NB4 (cell line): ENCODE results near the gene SORD.

Experiments
- DNase-seq: peaks from one replicate; pipeline ENCODE4 v3.0.0; 2010; ENCODE audit warnings: low read depth
- H3K4me3 ChIP-seq: one replicate; pipeline ENCODE4 v1.5.1; 2011; ENCODE audit warnings: mild to moderate bottlenecking, low read depth, low read length, moderate library complexity
- MYC ChIP-seq: IDR thresholded peaks from 2 replicates; pipeline ENCODE4 v1.6.1; 2011; ENCODE audit warnings: low read depth, low read length
- POLR2A ChIP-seq: IDR thresholded peaks from 2 replicates; pipeline ENCODE4 v1.6.1; 2011; ENCODE audit warnings: mild to moderate bottlenecking; ENCODE audit not compliant: insufficient read length; ENCODE audit errors: extremely low read depth
- TF ChIP-seq, protein P1 (sequence below): IDR thresholded peaks from 2 replicates; pipeline ENCODE4 v1.6.1; 2011; ENCODE audit warnings: low read depth, low read length
- TF ChIP-seq, protein P2 (sequence below): IDR thresholded peaks from one replicate; pipeline ENCODE4 v1.5.1; 2012; ENCODE audit warnings: low read depth, low read length

Gene SORD

DNA sequence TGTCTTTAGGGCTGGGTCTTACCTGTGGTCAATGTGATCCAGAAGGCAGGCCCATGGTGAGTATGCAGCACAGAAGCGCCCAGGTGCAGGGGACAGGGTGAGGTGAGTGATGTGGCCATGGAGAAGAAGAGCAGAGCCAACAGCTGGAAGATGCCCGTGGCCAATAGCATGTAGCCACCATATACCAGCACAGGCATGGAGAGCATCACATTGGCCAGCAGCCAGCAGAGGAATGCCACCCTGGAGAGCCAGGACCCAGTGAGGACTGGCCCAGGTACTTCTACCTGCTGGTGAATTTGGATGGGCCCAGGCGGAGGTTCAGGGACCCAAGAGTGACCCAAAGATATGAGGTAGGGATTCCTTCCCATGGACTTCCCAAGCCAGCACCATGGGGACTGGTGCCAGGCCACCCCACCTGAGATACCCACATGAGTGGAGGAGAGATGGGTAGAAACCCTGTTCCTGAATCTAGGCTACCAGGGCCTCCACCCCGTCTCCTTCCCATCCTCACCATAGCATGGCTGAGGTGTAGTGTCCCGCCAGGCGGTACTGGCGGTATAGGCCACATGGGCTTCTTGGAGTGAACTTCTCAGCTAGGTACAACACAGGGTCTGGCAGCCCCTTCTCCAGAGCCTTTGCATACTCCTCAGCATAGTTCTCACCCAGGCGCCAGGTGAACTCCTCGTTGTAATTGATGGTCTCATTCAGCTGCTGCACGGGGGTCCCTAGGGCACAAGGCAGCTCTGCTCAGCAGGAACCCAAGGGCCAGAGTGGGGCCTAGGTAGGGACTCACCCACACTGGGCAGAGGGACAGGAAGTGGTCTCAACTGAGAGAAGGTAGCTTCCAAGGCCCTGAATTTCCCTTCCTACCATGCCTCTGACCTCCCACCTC lies 97.3 kb downstream of the SORD start:
- no peak overlapping the region for H3K4me3 ChIP-seq
- DNase-seq, result no peak
- TF ChIP-seq POLR2A (no peak), MYC (no peak)
- TF ChIP-seq, protein P1, sequence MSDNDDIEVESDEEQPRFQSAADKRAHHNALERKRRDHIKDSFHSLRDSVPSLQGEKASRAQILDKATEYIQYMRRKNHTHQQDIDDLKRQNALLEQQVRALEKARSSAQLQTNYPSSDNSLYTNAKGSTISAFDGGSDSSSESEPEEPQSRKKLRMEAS, result no peak
- TF ChIP-seq, protein P2, sequence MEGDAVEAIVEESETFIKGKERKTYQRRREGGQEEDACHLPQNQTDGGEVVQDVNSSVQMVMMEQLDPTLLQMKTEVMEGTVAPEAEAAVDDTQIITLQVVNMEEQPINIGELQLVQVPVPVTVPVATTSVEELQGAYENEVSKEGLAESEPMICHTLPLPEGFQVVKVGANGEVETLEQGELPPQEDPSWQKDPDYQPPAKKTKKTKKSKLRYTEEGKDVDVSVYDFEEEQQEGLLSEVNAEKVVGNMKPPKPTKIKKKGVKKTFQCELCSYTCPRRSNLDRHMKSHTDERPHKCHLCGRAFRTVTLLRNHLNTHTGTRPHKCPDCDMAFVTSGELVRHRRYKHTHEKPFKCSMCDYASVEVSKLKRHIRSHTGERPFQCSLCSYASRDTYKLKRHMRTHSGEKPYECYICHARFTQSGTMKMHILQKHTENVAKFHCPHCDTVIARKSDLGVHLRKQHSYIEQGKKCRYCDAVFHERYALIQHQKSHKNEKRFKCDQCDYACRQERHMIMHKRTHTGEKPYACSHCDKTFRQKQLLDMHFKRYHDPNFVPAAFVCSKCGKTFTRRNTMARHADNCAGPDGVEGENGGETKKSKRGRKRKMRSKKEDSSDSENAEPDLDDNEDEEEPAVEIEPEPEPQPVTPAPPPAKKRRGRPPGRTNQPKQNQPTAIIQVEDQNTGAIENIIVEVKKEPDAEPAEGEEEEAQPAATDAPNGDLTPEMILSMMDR, result no peak

DNA sequence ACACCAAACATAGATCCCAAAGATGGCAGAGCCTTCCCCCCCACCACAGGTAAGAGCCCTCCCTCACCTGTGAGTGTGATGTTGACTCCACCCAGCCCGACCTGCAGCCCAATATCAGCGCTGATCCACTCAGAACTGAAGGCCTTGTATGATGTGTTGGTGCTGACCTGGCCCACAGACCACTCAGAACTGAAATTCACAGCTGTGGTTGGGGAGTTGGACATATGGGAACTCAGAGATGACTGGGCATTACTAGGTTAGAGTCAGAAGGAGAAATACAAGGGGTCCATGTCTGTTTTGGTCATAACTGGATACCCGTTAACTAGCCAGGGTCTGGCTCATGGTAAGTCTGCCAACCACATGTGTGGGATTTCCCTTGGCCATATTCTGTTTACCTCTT lies 98.0 kb downstream of the SORD start:
- TF ChIP-seq, protein P2, result no peak
- no peak overlapping the region for H3K4me3 ChIP-seq
- no peak for DNase-seq

DNA sequence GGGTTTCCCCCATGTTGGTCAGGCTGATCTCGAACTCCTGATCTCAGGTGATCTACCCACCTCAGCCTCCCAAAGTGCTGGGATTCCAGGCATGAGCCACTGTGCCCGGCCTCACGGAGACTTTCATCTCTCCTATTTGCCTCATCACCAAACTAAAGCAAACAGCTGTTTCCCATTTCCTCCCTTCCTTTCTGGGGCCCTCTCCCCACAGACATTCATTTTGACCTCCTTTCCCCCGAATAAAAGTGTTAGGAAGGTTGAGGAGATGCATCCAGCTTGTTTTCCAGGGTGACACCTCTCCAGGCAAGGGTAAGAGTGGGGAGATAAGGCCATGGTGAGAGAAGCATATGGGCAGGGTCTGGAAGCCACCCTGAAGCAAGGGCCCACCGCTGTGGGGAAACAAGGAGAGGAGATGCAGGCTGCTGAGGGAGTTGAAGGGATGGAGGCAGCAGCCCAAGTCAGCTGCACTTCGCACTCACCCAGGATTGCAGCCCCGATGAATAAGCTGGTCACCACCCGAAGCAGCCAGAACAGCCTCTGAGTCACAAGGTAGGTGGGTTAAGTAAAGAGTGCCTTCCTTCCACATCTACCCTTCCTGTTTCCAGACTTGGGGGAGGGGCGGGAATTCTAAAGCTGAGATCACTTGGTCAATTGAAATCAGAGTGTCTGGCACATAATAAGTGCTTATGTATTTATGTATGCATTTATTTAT lies 98.9 kb downstream of the SORD start:
- H3K4me3 ChIP-seq, result no peak overlapping the region
- DNase-seq, result peak; percentile 13
- TF ChIP-seq, protein P2, result no peak
- TF ChIP-seq POLR2A, result no peak
- TF ChIP-seq, protein P1, result no peak
- no peak for TF ChIP-seq MYC

- no peak overlapping the region for H3K4me3 ChIP-seq
- no peak for TF ChIP-seq MYC
- TF ChIP-seq POLR2A, result no peak
- TF ChIP-seq, protein P2, result no peak
- TF ChIP-seq, protein P1, result no peak
- DNase-seq, result no peak
Observed at GRCh38 chr15:45122719-45123118, 99.7 kb downstream of the SORD start.

DNA sequence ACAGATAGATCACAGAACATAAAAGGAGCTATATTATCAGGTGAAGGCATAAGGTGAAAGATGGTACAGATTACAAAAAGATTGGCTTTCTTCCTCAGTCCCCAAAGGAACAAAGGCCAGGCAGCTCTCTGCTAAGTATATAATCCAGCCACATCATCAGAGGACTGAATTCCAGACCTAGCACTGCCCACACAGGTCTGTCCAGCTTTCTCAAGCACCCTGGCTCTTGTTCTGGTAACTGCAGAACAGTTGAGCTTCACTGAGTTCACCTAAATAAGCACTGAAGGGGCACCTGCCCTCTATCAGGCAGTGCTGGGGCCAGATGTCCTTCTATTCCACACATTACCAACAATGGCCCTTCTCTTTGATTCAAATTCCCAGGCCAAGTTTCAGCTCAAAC lies 100.4 kb downstream of the SORD start:
- no peak overlapping the region for H3K4me3 ChIP-seq
- no peak for DNase-seq
- no peak for TF ChIP-seq POLR2A
- TF ChIP-seq, protein P2, result no peak
- no peak for TF ChIP-seq MYC
- TF ChIP-seq, protein P1, result no peak
